Fibroblast of lung (primary cell): ENCODE measurements around the gene PABPN1. TPM values are rescaled to one million over a fixed set of nuclear protein-coding genes. Genes with fewer than 3 reads are reported as not detected.

Experiments
- DNase-seq, 2 donors: peaks; one replicate each; pipeline versions ENCODE4 v3.0.0 to v3.0.0-alpha.2; 2010; ENCODE audit warnings: low read depth in 2 of 2
- H2AFZ ChIP-seq: 2 replicates; pipeline ENCODE4 v1.5.1; 2012; ENCODE audit warnings: low read length, control low read depth, inconsistent platforms
- H3K27ac ChIP-seq: 2 replicates; pipeline ENCODE4 v1.5.1; 2011; ENCODE audit warnings: low read length, control low read depth; ENCODE audit not compliant: insufficient read depth
- H3K27me3 ChIP-seq: 2 replicates; pipeline ENCODE4 v1.5.1; 2011; ENCODE audit warnings: mild to moderate bottlenecking, low read length; ENCODE audit not compliant: control insufficient read depth, insufficient read depth
- H3K36me3 ChIP-seq: 2 replicates; pipeline ENCODE4 v1.5.1; 2011; ENCODE audit warnings: low read length; ENCODE audit not compliant: control insufficient read depth, insufficient read depth
- H3K4me1 ChIP-seq: 2 replicates; pipeline ENCODE4 v1.5.1; 2011; ENCODE audit warnings: low read length; ENCODE audit not compliant: control insufficient read depth, insufficient read depth; ENCODE audit errors: extremely low read depth
- H3K4me2 ChIP-seq: 2 replicates; pipeline ENCODE4 v1.5.1; 2011; ENCODE audit warnings: low read length, control low read depth; ENCODE audit not compliant: insufficient read depth; ENCODE audit errors: extremely low read depth
- H3K4me3 ChIP-seq, 4 experiments: fragments of 200-600 bp in 1 of 4; sonication (generic) in 1 of 4; replicated peaks in 1 of 4; 2 replicates each; pipeline ENCODE4 v1.5.1; 2011 to 2016; ENCODE audit warnings: low read length in 4 of 4, low read depth in 3 of 4, mild to moderate bottlenecking in 3 of 4, control low read depth in 2 of 4, inconsistent platforms in 1 of 4, mixed read lengths in 1 of 4; ENCODE audit not compliant: insufficient read depth in 1 of 4; ENCODE audit errors: control extremely low read depth in 1 of 4
- H3K79me2 ChIP-seq: 2 replicates; pipeline ENCODE4 v1.5.1; 2012; ENCODE audit warnings: mild to moderate bottlenecking, low read length, inconsistent platforms; ENCODE audit not compliant: control insufficient read depth, insufficient read depth
- H3K9ac ChIP-seq: 2 replicates; pipeline ENCODE4 v1.5.1; 2011; ENCODE audit warnings: mild to moderate bottlenecking, low read length, control low read depth; ENCODE audit not compliant: insufficient read depth
- H3K9me3 ChIP-seq: 2 replicates; pipeline ENCODE4 v1.5.1; 2012; ENCODE audit warnings: low read depth, low read length; ENCODE audit not compliant: control insufficient read depth, insufficient read depth
- H4K20me1 ChIP-seq: 2 replicates; pipeline ENCODE4 v1.5.1; 2011; ENCODE audit warnings: low read length; ENCODE audit not compliant: control insufficient read depth, insufficient read depth; ENCODE audit errors: extremely low read depth
- EZH2 ChIP-seq: IDR thresholded peaks from 2 replicates; pipeline ENCODE4 v1.5.1; 2012; ENCODE audit warnings: low read length, control low read depth, mild to moderate bottlenecking; ENCODE audit errors: missing control alignments
- polyA plus RNA-seq, 2 donors: library from polyadenylated mRNA; depleted of rRNA in 1 of 2; stranded (reverse) in 1 of 2; unstranded in 1 of 2; fragments of >200 nt; gene quantifications; 2 replicates each; pipeline ENCODE4 v1.2.1, GENCODE V29; 2011 to 2012; ENCODE audit warnings: missing spikeins in 1 of 2
- total RNA-seq: library from RNA; depleted of rRNA; stranded (reverse); fragments of >200 nt; gene quantifications from 2 replicates; pipeline ENCODE4 v1.2.1, GENCODE V29; 2014
- TF ChIP-seq, protein P1 (sequence below), 2 donors: IDR thresholded peaks in 1 of 2; conservative IDR thresholded peaks in 1 of 2; 1 replicate in 1 of 2; 2 replicates in 1 of 2; pipeline ENCODE4 v1.5.1; 2011 to 2012; ENCODE audit warnings: low read length in 2 of 2, control low read depth in 1 of 2, inconsistent platforms in 1 of 2, low read depth in 1 of 2, mild to moderate bottlenecking in 1 of 2

PABPN1 gene
- total and polyA plus RNA-seq, 2 donors (not counting 1 experiment from before 2014, with no cell fraction given), result 73.2 to 152 TPM

GRCh38 chr14:23344481-23344880 lies 23.2 kb downstream of the PABPN1 start:
- Histone ChIP-seq H3K79me2 (no peaks in the 10 kb centered on the region), H4K20me1 (no peaks in the 10 kb centered on the region), H3K27ac (no peak overlapping the region), H3K4me2 (no peak overlapping the region), H2AFZ (no peak overlapping the region), H3K9ac (no peak overlapping the region), H3K27me3 (no peaks in the 10 kb centered on the region), H3K4me1 (no peaks in the 10 kb centered on the region), H3K4me3 (no peak overlapping the region), H3K36me3 (no peaks in the 10 kb centered on the region), H3K9me3 (no peaks in the 10 kb centered on the region)
- DNase-seq, result no peak
- TF ChIP-seq, protein P1, sequence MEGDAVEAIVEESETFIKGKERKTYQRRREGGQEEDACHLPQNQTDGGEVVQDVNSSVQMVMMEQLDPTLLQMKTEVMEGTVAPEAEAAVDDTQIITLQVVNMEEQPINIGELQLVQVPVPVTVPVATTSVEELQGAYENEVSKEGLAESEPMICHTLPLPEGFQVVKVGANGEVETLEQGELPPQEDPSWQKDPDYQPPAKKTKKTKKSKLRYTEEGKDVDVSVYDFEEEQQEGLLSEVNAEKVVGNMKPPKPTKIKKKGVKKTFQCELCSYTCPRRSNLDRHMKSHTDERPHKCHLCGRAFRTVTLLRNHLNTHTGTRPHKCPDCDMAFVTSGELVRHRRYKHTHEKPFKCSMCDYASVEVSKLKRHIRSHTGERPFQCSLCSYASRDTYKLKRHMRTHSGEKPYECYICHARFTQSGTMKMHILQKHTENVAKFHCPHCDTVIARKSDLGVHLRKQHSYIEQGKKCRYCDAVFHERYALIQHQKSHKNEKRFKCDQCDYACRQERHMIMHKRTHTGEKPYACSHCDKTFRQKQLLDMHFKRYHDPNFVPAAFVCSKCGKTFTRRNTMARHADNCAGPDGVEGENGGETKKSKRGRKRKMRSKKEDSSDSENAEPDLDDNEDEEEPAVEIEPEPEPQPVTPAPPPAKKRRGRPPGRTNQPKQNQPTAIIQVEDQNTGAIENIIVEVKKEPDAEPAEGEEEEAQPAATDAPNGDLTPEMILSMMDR (conservative IDR thresholded peaks at IDR 0.05 in 1 of 2, IDR thresholded peaks at IDR 0.05 in 1 of 2; ENCODE audit: low read depth in 1 of 2, low read length in 2 of 2), result peak in 1 of 2 donors; percentile 13
- TF ChIP-seq EZH2, result no peak

- H3K4me1 ChIP-seq, result no peaks in the 10 kb centered on the region
- DNase-seq, result no peak
- H3K79me2 ChIP-seq, result no peaks in the 10 kb centered on the region
- H3K9me3 ChIP-seq, result no peaks in the 10 kb centered on the region
- no peak overlapping the region for H2AFZ ChIP-seq
- H4K20me1 ChIP-seq, result no peaks in the 10 kb centered on the region
- H3K36me3 ChIP-seq, result no peaks in the 10 kb centered on the region
- no peak overlapping the region for H3K4me2 ChIP-seq
- H3K27ac ChIP-seq, result no peak overlapping the region
- no peaks in the 10 kb centered on the region for H3K27me3 ChIP-seq
- TF ChIP-seq, protein P1 (conservative IDR thresholded peaks at IDR 0.05 in 1 of 2, IDR thresholded peaks at IDR 0.05 in 1 of 2; ENCODE audit: low read depth in 1 of 2, low read length in 2 of 2), result no peak
- no peak for TF ChIP-seq EZH2
- no peak overlapping the region for H3K9ac ChIP-seq
- no peak overlapping the region for H3K4me3 ChIP-seq
Measured at GRCh38 chr14:23345987-23346692, 24.9 kb downstream of the PABPN1 start.

DNA sequence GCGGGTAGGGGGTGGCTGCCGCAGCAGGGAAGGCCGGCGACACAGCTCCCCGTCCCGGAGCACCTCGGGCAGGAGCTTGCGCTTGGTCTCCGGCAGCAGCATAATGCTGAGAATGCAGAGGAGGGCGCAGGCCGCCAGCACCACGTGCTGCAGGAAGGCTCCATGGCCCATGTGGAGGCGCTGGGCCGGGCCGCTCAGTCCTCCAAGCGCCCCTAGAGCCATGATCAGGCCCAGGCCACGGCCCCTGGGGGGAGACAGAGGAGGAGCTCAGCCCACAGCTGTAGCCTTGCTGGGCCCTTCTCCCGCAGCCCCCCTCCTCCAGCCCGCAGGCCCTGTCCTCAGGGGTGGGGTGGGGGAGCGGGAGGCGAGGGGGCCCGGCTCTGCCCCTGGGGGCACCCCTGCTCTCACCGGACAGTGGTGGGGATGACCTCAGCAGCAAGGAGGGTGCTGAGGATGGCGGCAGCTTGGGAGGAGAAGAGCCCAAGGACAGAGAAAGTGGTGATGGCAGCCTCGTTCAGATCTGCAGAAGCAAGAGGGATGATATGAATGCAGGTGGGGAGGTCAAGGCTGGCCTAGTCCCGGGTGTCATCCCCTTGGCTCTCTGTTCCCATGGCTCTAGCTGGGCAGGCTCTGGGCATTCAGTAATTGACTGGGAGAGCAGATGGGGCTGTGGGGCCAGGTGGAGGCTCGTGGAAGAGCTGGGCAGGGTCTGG lies 25.6 kb downstream of the PABPN1 start:
- H3K9ac ChIP-seq, result no peak overlapping the region
- H3K4me2 ChIP-seq, result no peak overlapping the region
- no peak overlapping the region for H3K27ac ChIP-seq
- TF ChIP-seq, protein P1 (conservative IDR thresholded peaks at IDR 0.05 in 1 of 2, IDR thresholded peaks at IDR 0.05 in 1 of 2; ENCODE audit: low read depth in 1 of 2, low read length in 2 of 2), result no peak
- DNase-seq, result no peak
- H3K79me2 ChIP-seq, result no peaks in the 10 kb centered on the region
- H3K4me1 ChIP-seq, result no peaks in the 10 kb centered on the region
- no peaks in the 10 kb centered on the region for H3K36me3 ChIP-seq
- H2AFZ ChIP-seq, result no peak overlapping the region
- peaks cover 2% of the 10 kb centered on the region for H3K27me3 ChIP-seq
- no peaks in the 10 kb centered on the region for H3K9me3 ChIP-seq
- H3K4me3 ChIP-seq, result no peak overlapping the region
- no peaks in the 10 kb centered on the region for H4K20me1 ChIP-seq
